HG03045 (cell line): ENCODE measurements around the gene MRPL2.
"Not testable (repeated sequence)": the region's sequence is repeated elsewhere in the genome, so short reads cannot be mapped to it uniquely, and the experiment has no call there.

ENCODE experiments used
- ATAC-seq: cut with Tn5 transposase; IDR thresholded peaks from one replicate; pipeline ENCODE4 v1.9.1; 2021; ENCODE audit warnings: mild to moderate bottlenecking, moderate library complexity; ENCODE audit not compliant: unreplicated experiment

The MRPL2 gene

DNA sequence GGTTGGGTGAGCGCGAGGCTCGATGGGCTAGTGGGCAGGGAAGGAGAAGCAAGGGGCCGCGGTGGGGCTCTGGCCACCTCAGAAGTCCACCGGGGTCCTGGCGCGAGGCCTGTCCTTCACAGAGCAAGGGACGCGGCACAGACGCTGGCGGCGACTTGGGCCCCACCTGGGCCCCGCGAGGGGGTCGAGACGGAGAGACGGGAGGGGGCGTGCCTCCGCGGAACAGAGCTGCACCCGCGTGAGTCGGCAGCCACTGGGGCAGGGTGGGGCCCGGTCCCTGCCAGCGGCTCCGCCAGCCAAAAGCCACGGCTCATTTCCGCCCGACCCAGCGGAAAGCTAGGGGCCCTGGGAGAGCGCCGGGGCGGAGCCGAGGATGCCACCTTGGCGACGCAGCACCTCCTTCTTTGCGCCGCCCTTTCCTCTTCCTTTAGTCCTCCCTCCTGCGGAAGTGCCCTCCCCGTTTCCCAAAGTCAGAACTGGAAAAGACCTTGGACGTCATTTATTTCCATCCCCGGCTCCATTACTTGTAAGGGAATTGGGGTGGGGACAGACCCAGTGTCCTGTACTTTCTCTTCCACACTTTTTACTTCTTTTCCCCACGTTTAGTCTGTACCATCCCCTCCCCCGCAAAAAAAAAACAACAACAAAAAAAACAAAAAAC, 5.6 kb downstream of the MRPL2 start, which contains the start of gene CUL7:
TSS of gene CUL7 (minus strand) at position 307 of the 661 bp plus-strand sequence. CDS start 1,063 bp downstream, outside the sequence.
- ATAC-seq, result peak; percentile 90

DNA sequence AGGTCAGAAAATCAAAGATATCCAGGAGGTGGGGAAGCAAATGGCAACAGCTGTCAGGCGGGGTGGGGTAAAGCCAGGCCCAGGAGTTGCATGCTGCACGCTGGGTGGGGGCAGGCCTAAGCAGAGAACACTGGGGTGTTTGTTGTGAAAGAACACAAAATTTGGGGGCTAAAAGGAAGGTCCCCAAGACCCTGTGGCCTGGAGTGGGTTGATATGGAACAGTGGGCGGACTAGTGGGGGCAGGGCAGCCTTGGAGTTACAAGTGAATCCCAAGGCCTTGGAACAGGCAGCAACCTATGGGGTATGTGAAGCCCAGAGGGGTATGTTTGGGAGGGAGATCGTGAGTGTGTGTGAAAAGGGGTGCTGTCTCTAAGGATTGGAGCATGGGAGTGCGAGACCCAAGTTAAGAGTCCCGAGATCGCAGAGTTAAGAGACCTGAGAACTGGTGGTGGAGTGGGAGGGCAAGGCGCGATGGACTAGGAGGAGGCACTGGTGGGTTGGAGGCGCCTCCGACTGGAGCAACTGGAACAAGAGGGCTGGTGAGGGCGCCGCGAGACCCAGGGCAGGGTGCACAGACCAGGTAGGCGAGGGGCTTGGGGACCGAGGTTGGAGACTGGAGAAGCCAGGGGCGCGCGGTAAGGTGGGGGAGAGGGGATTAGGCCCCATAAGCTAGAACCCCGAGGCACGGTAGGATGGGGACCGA, 6.2 kb downstream of the MRPL2 start:
- ATAC-seq, result peak; percentile 29

DNA sequence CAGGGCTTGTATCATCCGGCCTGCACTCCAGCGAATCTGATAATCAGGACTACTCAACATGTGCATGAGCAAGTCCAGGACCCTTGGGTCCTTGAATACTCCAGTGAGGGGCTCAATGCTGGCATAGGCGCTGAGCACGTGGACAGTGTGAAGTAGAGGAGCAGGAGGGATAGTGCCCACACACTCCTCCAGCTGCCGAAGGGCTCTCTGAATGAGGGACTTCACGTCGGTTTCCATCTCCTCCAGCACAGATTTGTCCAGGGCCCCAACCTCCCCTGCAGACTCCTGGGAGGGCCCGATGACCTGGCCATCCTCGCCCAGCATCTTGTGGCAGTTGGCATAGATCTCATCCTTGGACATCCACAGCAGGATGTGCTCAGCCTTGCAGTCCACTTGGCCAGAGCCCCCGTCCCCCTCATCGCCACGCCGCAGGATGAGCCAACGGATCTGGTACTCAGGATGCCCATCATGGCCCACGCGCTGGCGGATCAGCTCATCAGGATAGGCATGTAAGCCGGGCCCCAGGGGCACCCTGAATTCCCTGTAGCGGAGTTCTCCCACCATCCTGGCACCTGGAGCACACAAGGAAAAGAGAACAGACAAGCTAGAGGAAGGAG, 6.9 kb downstream of the MRPL2 start:
- no peak for ATAC-seq

DNA sequence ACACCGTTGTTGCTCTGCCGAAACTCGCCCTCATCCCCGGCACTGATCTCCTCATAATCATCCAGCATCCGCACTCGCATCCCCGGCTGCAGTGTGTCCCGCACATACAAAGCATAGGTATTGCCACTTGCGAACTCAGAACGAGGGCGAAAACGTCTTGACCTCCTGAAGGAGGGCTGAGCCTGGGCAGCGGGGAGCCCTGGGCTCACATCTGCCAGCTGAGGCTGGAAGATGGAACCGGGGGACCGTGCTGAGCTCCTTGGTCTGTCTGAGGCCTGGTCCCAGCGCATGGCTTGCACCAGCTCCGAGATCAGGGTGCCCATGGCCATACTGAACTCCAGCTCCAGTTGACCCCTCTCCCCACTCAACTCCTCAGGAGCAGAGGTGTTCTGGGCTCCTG, 8.3 kb downstream of the MRPL2 start:
- ATAC-seq, result no peak

DNA sequence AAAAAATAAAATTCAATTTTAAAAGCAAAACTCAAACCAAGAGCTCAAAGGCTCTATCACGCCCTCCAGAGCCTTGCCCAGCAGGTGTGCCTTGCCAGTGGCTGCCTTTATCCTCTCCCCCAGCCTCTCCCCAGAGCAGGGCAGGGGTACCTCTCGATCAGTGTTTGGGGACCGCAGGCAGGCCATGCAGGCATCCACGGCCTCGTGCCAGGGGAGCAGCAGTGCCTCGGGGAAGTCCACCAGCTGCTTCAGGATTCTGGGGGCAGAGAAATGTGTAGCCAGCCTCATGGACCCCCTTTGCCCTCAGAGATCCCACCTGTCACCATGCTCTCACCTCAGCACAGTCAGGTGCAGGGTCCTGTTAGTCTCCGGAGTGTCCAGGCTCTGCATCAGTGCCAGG, 11.2 kb downstream of the MRPL2 start:
- no peak for ATAC-seq

DNA sequence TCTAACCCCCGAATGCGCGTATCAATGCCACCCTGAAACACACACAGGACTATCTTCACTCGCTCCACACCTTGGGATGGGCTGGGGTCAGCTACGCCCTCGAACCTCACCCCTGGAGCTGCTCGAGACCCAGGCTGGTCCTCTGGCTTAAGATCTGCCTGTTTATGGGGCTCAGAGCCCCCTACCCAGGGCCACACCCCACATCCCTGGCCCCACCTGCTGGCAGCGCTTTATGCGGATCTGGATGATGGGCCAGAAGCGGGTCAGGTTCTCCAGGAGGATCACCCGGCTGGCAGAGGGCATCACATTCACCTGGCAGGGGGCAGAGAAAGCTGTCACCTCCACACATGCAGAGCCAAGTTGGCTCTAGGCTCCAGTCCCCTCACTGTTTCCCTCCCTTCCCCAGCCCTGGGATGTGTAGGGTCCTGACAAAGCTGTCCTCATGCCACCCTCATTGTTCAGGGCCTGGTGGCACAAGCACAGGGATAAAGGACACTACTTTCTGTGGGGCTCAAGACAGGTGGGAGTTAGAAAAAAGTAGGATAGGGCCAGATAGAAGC, 13.8 kb downstream of the MRPL2 start:
- no peak for ATAC-seq

DNA sequence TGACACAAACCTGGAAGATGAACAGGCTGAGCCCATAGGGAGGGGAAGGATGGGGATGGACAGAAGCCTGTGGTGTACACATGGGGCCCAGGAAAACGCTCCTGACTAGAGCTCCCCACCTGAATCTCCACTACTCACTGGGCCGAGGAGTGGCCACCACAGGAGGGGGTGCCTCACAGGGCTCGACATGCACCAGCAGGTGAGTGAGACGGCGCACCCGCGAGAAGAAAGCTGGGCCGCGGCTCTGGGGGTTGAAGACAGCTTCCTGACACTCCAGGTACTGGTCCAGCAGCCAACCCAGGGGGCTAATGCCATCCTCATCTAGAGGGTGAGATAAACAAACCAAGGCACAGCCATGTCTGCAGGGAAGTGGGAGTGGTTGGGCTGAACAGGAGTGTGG, 15.9 kb downstream of the MRPL2 start:
- ATAC-seq, result no peak

DNA sequence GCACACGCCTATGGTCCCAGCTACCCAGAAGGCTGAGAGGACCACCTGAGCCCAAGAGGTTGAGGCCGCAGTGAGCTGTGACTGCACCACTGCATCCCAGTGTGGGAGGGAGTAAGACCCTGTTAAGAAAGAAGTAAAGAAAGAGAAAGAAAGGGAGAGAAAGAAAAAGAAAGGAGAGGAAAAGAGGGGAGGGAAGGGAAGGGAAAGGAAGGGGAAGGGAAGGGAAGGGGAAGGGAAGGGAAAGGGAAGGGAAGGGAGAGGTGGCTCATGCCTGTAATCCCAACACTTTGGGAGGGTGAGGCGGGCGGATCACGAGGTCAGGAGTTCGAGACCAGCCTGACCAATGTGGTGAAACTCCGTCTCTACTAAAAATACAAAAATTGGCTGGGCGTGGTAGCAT, 17.8 kb downstream of the MRPL2 start:
- ATAC-seq, result not testable (repeated sequence)

DNA sequence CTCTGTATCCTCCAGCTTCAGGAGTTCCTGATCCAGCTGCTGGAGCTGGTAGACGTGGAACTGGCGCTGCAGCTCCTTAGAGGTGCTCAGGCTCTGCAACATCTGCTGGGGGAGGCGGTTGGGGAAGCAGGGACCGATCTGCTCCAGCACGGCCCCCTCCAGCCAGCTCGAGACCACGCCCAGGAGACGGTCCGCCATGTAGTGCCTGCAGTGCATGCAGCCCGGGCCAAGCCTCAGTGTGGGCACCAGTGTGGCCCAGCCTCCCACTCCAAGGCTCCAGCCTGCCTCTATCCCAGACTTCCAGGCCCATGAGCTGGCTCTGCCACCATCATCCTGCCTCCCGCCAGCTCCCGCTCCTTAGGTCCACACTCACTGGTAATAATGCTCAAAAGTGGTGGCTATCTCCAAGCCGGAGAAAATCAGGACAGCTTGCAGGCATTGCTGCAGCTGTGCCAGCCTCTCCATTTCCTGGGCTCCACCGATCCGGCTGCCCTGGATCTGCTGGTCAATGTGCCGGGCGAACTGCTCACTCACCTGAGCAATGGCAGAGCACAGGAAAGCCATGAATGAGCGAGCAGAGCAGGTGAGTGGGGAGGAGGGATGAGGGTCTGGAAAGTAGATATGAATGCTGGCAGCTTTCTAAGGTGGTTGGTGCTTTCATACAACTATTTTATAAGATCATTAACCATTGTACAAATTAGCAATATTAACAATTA, 18.5 kb downstream of the MRPL2 start:
- no peak for ATAC-seq

DNA sequence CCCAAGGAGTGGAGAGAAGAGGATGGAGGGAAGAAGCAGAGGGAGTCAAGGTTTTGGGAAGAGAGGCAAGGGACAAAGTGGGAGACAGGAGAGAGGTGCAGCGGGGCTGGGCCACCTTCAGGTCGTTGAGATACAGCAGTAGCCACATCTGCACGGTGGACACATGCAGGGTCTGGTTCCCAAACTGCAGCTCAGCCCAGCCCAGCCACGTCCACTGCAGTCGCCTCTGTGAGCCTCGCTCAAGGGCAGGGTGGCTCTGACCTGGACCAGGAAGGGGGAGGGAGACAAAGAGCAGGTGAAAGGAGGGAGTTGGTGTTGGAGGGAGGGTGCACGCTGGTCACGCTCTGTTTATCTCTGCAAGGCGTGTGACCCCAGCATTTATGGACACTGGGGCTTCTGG, 20.5 kb downstream of the MRPL2 start:
- no peak for ATAC-seq

DNA sequence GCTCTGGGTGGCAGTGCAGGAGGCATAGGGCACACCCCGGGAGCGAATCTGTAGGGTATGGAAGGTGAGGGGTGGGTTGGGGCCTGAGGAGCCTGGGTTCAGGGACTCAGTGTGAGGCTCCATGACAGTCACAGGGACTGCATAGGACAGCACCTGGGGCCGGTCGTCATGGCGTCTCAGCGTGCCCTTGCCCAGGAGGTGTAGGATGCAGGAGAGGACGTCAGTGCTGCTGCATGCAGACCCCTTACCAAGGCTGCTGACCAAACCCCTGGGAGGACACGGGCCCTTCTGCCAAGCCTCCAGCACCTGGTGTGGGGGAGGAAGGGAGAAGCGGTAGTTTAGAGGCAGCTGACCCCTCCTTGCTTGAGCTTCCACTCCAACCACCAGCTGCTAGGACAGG, 21.5 kb downstream of the MRPL2 start:
- ATAC-seq, result no peak

DNA sequence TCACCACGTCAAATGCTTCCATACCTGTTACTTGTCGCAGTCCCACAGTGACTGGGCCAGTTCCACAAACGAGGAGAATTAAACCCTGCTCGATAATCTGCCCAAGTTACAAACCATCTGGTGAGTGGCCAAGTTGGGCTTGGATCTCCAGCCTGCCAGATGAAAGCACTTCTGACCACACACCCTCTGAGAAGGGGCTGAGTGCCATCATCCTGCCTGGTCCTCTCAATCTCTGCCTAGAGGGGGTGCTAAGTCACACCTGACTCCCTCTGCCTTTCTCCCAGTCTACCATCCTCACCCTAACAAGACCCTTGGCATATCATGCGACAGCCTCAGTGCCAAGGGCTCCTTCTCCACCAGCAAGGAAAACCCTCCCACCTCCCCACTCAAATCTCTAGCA, 22.0 kb downstream of the MRPL2 start:
- no peak for ATAC-seq

DNA sequence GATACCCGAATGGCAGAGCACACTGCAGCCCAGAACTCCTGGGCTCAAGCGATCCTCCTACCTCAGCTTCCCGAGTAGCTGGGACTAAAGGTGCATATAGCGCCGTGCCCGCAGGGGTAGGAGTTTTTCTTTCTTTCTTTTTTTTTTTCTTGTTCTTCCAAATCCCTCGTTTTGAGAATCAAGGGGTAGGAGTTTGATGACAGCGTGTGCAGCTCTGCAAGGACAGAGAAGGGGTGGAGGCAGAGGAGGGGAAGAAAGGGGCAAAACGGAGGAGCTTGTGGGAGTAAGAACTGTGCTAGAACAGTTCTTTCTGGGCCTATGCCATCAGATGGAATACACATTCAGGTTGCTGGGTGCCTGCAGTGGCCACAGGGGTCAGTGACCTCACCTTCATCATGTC, 22.5 kb downstream of the MRPL2 start:
- no peak for ATAC-seq

DNA sequence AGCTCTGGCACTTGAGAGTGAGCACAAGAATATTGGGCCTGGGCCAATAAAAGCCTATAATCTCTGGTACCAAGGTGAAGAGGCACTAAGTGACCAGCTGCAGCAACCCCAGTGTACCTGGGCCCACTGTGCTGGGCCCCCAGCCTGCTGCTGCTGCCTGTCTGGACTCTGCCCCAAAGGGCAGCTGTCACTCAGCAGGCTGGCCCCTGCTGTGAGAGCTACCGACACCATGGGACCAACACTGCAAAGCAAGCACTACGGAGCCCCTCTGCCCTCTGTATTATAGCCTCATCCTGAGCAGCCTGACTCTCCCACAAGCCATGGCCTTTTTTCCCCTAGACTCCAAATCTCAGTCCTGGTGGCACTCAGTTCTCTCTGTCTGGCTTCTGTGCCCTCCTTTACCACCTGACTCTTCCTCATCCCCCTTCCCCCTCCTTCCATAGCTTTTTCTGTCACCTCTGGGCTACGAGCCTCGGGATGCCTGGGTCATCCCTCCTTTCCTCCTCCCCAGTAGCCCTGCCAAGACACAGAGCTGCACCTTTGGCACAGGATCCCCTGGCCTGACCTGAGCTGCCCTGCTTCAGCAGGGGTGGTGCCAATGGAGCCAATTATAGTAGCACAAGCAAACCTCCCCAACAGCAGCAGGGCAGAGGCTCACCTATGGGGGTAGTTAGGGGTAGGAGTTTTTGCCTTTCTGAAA, 23.6 kb downstream of the MRPL2 start:
- ATAC-seq, result no peak

DNA sequence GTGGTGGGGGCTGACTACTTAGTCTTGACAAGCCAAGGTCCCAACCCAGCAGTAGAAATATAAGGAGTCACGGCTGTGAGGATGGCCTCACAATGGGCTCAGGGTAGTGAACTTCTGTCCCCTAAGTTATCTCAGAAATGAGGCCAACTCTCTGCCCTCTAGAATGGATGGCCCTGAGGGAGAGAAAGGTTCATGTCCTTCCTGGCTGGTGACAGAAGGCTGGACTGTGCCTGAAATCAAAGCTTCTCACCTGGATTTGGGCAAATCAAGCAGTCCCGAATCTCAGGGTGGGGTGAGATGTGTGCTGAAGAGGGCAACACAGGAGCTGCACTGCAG, 25.1 kb downstream of the MRPL2 start:
- ATAC-seq, result no peak

DNA sequence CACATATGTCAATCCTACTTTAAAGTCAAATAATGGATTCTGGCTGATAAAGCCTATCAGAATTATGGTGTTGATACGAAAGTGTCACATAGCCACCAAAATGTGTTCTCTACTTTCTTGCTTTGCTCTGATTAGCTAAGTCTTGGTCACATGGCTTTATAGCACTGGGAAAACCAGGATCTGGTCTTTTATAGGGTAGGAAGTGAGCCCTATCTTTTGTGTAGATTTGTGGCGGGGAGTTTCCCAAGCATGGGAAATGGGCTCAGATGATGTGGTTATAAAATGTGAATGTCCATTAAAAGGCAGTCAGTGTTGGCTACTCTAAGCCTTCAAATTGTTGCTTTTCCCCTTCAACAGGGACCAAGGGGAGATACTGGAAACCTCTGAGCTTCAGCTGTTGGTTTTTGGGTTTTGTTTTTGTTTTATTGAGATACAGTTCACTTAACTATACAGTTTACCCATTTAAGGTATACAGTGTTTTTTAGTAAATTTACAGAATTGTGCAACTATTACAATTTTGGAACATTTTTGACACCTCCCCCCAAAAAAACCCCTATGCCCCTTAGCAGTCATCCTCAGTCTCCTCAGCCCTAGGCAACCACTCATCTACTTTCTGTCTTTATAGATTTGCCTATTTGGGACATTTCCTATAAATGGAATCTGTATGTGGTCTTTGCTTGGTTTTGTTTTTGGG, 25.6 kb downstream of the MRPL2 start:
- ATAC-seq, result no peak

DNA sequence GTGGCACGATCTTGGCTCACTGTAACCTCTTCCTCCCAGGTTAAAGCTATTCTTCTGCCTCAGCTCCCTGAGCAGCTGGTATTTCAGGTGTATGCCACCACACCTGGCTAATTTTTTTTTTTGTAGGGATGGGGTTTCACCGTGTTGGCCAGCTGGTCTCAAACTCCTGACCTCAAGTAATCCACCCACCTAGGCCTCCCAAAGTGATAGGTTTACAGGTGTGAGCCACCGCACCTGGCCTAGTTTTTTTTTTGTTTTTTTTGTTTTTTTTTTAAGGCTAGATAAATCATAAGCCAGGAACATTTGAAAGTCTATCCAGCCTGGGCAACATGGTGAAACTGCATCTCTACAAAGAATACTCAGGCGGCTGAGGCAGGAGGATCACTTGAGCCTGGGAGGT, 26.9 kb downstream of the MRPL2 start:
- no peak for ATAC-seq

DNA sequence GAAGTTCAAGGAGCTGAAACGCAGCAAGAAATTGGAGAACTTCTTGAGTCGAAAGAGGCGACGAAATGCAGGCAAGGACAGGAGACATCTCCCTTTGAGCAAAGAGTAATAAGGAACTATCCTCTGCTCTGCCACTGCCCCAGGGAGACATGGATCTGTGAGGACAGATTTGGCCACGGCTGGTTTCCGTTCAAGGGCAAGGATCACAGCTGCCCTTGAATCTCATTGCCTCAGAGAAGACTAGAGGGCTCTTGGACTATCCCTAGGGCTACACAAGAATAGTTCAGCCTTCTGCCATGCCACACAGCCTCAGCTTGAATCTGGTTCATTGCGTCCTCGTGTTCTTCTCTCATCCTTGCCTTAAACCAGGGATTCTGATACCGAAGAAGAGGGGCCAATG, 30.1 kb downstream of the MRPL2 start:
- ATAC-seq, result no peak

DNA sequence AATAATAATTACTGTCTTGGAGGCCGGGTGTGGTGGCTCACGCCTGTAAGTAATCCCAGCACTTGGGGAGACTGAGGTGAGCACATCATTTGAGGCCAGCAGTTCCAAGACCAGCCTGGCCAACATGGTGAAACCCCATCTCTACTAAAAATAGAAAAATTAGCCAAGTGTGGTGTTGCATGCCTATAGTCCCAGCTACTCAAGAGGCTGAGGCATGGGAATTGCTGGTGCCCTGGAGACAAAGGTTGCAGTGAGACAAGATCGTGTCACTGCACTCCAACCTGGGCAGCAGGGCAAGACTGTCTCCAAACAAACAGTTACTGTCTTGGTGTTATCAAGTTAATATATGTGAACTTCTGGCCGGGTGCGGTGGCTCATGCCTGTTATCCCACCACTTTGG, 32.9 kb downstream of the MRPL2 start:
- no peak for ATAC-seq

DNA sequence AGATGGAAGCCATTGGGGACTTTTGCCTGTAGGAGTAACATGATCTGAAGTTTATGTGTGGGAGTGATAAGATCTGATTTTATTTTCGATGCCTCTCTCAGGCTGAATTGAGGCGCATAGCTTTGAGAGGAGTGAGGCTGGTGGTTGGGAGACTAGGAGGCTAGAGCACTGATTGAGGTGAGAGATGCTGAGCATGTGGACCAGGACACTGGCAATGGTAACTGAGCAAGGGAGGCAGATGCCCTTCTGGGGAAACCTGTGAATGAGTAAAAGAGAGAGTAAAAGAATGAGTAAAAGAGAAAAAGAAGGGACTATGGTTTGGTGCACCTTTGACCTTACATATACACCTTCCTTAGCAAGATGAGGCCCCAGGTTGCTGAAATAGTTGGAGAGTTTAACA, 34.8 kb downstream of the MRPL2 start:
- ATAC-seq, result no peak
